ENCODE data around the gene TRIM10. TPM values are rescaled to one million over a fixed set of nuclear protein-coding genes. Genes with fewer than 3 reads are reported as not detected.
"Not testable (repeated sequence)": the region's sequence is repeated elsewhere in the genome, so short reads cannot be mapped to it uniquely, and the experiment has no call there.

TRIM10 gene
- polyA plus RNA-seq, 1 experiment, result not detected

DNA sequence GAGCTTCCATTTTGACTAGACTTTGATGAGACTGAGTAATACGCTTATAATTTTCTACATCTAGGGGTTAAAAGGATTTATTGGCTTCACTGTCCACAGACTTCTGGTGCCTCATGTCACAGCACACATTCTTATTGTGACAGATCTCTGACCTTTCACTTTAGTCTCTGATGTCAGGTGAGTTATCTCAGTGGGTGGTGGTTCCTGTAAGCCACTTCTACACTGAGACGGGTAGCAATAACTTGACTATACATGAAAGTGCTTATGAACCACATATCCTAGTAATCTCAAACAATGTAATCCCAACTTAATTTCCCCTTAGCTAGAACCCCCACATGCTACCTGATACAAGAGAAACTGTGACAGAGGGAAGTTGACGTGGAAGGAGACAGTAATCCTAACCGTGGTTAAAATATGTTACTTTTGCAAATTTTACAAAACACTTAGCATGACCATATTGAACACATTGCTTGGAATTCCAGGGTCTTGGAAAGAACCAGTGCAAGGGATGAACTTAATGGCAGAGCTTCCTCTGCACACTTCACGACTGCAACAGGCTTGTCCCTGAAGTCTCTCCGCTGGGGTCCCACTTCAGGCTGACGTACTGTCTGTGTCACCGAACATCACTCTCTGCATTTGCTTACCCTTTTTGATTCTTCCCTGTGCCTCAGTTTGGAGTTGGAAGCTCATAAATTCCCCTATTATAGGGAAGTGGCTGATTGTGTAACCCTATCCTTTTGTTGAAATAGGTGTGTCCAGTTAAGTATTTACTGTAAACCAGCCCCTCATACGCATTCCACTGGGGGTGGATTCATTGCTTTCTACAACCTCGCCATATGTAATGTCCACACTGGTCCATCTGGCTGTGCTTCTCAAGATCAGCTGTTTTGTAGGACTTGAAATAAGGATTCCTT is 31.5 kb downstream of the TRIM10 start:
- DNase-seq (ENCODE audit: low read depth), result no peak
- H3K4me3 ChIP-seq (ENCODE audit: low read depth, low read length), result no peak overlapping the region
- TF ChIP-seq, protein P1, sequence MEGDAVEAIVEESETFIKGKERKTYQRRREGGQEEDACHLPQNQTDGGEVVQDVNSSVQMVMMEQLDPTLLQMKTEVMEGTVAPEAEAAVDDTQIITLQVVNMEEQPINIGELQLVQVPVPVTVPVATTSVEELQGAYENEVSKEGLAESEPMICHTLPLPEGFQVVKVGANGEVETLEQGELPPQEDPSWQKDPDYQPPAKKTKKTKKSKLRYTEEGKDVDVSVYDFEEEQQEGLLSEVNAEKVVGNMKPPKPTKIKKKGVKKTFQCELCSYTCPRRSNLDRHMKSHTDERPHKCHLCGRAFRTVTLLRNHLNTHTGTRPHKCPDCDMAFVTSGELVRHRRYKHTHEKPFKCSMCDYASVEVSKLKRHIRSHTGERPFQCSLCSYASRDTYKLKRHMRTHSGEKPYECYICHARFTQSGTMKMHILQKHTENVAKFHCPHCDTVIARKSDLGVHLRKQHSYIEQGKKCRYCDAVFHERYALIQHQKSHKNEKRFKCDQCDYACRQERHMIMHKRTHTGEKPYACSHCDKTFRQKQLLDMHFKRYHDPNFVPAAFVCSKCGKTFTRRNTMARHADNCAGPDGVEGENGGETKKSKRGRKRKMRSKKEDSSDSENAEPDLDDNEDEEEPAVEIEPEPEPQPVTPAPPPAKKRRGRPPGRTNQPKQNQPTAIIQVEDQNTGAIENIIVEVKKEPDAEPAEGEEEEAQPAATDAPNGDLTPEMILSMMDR (IDR thresholded peaks at IDR 0.05; ENCODE audit: insufficient read depth, low read depth, low read length), result no peak
- POLR2A ChIA-PET, result no interaction called here
- H3K27me3 ChIP-seq (ENCODE audit: control insufficient read depth, insufficient read depth, low read length), result peaks cover 29% of the 10 kb centered on the region
- CTCF ChIA-PET, result interaction anchor here (0.6 to 5.1 kb wide), 16 partner anchors 7 to 409 kb away, joined by 3 to 199 read pairs (median 4); no protein-coding TSS in a partner anchor
- H3K36me3 ChIP-seq (ENCODE audit: control insufficient read depth, insufficient read depth, low read length), result no peaks in the 10 kb centered on the region

DNA sequence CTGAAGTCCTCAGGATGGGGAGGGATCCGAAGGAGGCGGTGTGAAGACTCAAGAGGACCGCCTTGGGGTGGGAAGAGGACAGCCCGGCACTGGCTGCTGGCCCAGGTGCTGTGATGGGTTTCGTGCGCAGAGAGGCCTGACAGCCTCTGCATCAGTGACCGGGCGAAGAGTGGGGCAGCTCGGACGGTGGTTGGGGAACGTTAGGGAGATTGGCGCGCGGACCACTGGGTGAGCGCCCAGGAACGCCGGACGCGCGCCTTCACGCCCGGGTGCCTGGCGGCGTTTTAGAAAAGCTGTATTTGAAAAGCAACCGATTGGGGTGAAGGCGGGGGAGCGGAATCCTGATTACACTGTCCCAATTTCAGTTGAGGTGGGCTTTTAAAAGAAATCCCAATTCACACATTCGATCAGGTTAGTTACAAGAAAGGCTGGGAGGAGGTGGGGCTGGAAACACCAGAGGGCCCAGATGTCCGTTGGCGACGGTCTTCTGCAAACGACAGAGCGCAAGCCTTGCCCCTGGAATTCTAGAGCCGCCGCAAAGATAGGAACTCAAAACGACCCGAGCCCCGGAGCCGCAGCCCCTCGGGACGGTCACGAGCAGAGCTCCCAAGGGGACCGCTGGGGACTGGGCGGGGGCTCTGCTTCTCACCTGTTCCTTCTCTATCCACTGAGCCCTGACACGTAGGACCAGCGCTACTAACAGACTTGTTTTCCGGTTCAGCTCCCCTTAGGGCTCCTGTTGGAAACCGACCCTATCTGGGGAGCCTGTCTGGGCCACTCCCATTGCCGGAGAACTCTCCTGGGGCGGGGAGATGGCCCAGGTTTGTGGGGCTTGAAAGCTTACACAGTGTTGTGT is 33.5 kb downstream of the TRIM10 start:
- no peak overlapping the region for H3K4me3 ChIP-seq (ENCODE audit: low read depth, low read length)
- DNase-seq (ENCODE audit: low read depth), result no peak
- H3K36me3 ChIP-seq (ENCODE audit: control insufficient read depth, insufficient read depth, low read length), result no peaks in the 10 kb centered on the region
- ChIA-PET CTCF (interaction anchor here (0.7 to 1.8 kb wide), 4 partner anchors 12 to 24 kb away, joined by 3 to 13 read pairs (median 5); no protein-coding TSS in a partner anchor), POLR2A (no interaction called here)
- H3K27me3 ChIP-seq (ENCODE audit: control insufficient read depth, insufficient read depth, low read length), result peaks cover 27% of the 10 kb centered on the region
- TF ChIP-seq, protein P1 (IDR thresholded peaks at IDR 0.05; ENCODE audit: insufficient read depth, low read depth, low read length), result no peak

DNA sequence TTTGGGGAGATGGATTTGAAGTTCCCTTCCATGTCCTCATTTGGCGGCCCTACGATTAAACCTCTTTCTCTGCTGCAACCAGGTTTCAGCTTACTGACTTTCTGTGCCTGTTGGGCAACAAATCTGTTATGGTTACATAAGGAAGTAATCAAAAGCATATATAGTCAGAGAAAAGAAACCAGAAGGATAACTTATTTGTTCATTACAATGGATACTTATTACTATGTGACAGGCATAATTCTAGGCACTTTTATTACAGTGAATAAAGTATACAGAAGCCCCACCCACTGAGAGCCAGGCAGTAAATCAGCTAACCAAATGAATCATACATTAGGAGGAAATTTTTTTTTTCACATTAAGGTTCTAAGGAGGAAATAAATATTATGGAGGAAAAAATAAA is 38.5 kb downstream of the TRIM10 start:
- TF ChIP-seq, protein P1 (IDR thresholded peaks at IDR 0.05; ENCODE audit: insufficient read depth, low read depth, low read length), result no peak
- Histone ChIP-seq H3K36me3 (ENCODE audit: control insufficient read depth, insufficient read depth, low read length) (no peaks in the 10 kb centered on the region), H3K4me3 (ENCODE audit: low read depth, low read length) (no peak overlapping the region), H3K27me3 (ENCODE audit: control insufficient read depth, insufficient read depth, low read length) (peaks cover 9% of the 10 kb centered on the region)
- ChIA-PET POLR2A (no interaction called here), CTCF (interaction anchor here (0.9 to 1.8 kb wide), 5 partner anchors 8 to 21 kb away, joined by 3 to 15 read pairs (median 5); no protein-coding TSS in a partner anchor)
- DNase-seq (ENCODE audit: low read depth), result peak; percentile 16

DNA sequence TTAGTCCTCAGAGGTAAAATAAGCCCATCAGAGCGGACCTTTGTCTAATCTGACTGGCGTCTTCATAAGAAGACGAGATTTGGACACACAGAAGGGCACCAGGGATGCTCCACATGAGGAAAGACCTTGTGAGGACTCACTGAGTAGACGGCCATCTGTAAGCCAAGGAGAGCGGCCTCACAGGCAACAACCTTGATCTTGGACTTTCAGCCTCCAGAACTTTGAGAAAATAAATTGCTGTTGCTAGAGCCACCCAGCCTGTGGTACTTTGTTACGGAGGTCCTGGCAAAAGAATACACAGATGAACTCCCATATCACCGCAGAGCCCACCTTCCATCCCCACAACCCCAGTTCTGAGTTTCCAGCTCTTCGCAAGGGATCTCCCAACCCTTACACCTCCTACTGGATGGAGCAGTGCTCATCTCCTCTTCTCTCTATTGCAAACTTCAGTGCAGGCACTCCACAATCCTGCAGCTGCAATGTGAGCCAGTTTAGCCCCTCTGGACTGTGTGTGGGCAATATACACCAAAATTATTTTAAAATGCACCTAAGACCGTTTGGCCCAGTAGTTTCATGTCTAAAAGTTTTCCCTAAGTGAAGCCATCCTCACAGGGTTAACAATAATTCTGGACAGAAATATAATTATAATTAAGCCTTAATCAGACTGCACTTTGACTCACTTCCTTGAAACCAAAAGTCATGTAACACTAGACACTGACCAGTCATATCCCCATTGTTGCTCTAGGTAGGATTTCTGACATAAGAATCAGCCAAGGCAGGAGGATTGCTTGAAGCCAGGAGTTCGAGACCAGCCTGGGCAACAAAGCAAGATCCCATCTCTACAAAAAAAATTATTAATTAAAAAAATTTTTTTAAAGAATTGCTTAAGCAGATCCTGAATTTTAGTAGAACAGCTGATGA is 39.3 kb downstream of the TRIM10 start:
- CTCF ChIA-PET, result interaction anchor here (0.9 to 1.8 kb wide), 5 partner anchors 9 to 20 kb away, joined by 3 to 15 read pairs (median 5); no protein-coding TSS in a partner anchor
- TF ChIP-seq, protein P1 (IDR thresholded peaks at IDR 0.05; ENCODE audit: insufficient read depth, low read depth, low read length), result no peak
- POLR2A ChIA-PET, result no interaction called here
- no peaks in the 10 kb centered on the region for H3K36me3 ChIP-seq (ENCODE audit: control insufficient read depth, insufficient read depth, low read length)
- DNase-seq (ENCODE audit: low read depth), result no peak
- H3K27me3 ChIP-seq (ENCODE audit: control insufficient read depth, insufficient read depth, low read length), result peaks cover 3% of the 10 kb centered on the region
- H3K4me3 ChIP-seq (ENCODE audit: low read depth, low read length), result no peak overlapping the region

DNA sequence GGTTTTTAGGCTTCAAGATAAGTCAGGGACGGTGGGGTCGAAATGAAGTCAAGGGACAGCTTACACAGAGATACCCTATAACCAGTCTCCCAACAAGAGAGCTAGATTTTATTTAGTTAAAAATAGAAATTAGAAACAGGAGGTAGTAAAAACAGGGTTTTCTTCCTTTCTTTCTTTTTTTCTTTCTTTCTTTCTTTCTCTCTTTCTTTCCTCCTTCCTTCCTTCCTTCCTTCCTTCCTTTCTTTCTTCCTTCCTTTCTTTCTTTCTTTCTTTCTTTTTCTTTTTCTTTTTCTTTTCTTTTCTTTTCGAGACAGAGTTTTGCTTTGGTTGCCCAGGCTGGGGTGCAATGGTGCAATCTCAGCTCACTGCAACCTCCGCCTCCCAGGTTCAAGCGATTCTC is 42.3 kb downstream of the TRIM10 start:
- H3K4me3 ChIP-seq (ENCODE audit: low read depth, low read length); DNase-seq (ENCODE audit: low read depth); H3K36me3 ChIP-seq (ENCODE audit: control insufficient read depth, insufficient read depth, low read length); H3K27me3 ChIP-seq (ENCODE audit: control insufficient read depth, insufficient read depth, low read length); POLR2A ChIA-PET: not testable (repeated sequence)
- CTCF ChIA-PET, result interaction anchor here (3.1 kb wide), 1 partner anchor 13 kb away, joined by 7 read pairs; no protein-coding TSS in a partner anchor
